Measurements from ENCODE around the gene CRKL.
A peak's percentile ranks its signal among the peaks of the same experiment; 100 is the strongest.

The CRKL gene, protein sequence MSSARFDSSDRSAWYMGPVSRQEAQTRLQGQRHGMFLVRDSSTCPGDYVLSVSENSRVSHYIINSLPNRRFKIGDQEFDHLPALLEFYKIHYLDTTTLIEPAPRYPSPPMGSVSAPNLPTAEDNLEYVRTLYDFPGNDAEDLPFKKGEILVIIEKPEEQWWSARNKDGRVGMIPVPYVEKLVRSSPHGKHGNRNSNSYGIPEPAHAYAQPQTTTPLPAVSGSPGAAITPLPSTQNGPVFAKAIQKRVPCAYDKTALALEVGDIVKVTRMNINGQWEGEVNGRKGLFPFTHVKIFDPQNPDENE

DNA sequence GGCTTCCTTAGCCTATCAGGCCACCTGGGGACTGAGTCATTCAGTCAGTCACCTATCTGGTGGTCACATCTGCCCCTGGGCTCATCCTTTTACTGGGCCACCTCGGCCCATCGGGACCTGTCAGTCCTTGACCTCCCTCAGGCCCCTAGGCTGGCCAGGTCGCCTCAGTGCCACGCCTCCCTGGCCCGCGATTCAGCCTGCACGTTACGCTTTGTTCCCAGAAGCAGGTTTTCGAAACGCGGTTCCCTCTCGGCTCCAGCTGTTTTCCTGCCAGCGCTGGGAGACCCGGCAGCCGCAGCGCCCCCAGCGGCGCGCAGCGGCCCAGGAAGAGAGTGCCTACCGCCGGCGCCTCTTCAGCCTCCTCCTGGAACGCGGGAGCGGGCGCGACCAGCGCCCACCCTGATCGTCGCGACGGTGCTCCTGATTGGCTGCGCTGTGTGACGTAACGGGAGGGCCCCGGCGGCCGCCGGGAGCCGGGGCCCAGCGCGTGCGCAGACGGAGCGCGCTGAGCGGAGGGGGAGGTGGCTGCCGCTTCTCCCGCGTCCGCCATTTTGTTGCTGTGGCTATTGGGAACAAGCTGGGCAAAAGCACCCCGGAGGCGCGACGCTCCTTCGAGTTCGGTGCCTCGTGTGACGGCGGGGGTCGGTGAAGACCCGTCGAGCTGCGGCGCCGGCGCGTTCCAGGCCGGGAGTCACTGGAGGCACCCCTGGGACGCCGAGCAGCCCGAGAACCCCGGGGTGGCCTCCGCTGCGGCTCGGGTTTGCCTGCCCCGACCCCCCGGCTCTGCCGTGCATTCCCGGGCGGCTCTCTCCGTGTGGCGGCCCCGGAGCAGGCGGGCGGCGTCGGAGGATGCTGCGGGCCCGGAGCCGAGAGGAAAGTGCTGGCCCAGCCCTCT is at the start of gene CRKL:
TSS of gene CRKL (plus strand) at position 492 of the 895 bp plus-strand sequence. CDS start 528 bp downstream, outside the sequence.
- in situ Hi-C loops (cut with HindIII; ENCODE audit: low pct_ligation_motif_present, low sequenced_read_pairs), result no loop called here

DNA sequence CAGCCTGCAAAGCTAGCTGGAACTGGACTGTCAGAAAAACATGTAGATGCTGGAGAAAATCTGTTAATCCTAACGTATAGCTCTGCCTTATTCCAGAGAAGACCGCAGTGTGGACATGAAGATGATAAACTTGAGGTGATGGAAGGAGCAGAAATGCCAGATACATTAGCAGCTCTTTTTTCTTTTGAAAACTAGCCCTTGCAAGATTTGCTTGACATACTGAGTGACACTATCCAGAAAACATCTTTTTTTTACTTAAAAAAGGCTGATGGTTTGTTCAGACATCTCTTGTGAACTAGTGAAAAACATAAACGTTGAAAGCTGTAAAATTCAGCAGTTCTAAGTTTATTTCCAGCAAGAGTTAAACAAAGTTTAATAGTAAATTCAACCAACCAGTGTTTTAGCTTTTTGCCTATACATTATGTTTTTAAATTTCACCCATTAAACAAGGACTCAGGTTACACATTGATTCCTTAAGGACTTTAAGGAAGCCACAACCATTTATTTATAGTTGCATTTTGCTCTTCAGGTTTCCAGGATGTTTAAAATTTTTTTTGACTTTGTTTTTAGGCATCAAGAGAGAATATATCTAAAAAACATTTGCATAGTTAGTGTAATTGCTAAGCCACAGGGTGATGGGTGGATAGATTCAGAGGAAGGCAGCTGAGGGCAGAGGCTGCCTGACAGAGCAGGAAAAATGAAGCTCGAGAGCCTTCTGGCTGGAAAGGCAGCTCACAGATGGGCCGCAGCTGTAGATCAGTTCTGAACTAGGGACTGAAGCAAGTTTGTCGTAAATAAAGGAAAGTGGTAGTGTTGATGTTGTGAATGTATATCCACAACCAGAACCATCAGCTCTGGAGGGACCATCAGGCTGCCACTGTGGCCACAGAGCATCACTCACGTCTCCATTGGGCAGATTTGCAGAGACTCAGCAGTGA is 48.9 kb upstream of the CRKL start:
- no peak for DNase-seq
- TF ChIP-seq, protein P1, sequence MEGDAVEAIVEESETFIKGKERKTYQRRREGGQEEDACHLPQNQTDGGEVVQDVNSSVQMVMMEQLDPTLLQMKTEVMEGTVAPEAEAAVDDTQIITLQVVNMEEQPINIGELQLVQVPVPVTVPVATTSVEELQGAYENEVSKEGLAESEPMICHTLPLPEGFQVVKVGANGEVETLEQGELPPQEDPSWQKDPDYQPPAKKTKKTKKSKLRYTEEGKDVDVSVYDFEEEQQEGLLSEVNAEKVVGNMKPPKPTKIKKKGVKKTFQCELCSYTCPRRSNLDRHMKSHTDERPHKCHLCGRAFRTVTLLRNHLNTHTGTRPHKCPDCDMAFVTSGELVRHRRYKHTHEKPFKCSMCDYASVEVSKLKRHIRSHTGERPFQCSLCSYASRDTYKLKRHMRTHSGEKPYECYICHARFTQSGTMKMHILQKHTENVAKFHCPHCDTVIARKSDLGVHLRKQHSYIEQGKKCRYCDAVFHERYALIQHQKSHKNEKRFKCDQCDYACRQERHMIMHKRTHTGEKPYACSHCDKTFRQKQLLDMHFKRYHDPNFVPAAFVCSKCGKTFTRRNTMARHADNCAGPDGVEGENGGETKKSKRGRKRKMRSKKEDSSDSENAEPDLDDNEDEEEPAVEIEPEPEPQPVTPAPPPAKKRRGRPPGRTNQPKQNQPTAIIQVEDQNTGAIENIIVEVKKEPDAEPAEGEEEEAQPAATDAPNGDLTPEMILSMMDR (IDR thresholded peaks at IDR 0.05; ENCODE audit: low read depth, low read length, missing control alignments), result no peak
- in situ Hi-C loops (cut with HindIII; ENCODE audit: low pct_ligation_motif_present, low sequenced_read_pairs), result no loop called here
- H3K36me3 ChIP-seq (replicated peaks), result peaks cover 17% of the 10 kb centered on the region
- H3K27ac ChIP-seq, result peak overlapping the region; percentile 28
- no peaks in the 10 kb centered on the region for H3K27me3 ChIP-seq (replicated peaks)
- H3K4me3 ChIP-seq (ENCODE audit: low read depth, low read length), result no peak overlapping the region

More for the DNA sequence above, at the start of gene CRKL:
- Histone ChIP-seq H3K27ac (peak within 1 kb of the TSS; percentile 67), H3K36me3 (replicated peaks) (peaks cover 5% of the 10 kb centered on the region), H3K4me3 (ENCODE audit: low read depth, low read length) (peak within 1 kb of the TSS; percentile 93), H3K27me3 (replicated peaks) (no peaks in the 10 kb centered on the region)
- TF ChIP-seq, protein P1 (IDR thresholded peaks at IDR 0.05; ENCODE audit: low read depth, low read length, missing control alignments), result peak; percentile 85
- peak; percentile 94 for DNase-seq

DNA sequence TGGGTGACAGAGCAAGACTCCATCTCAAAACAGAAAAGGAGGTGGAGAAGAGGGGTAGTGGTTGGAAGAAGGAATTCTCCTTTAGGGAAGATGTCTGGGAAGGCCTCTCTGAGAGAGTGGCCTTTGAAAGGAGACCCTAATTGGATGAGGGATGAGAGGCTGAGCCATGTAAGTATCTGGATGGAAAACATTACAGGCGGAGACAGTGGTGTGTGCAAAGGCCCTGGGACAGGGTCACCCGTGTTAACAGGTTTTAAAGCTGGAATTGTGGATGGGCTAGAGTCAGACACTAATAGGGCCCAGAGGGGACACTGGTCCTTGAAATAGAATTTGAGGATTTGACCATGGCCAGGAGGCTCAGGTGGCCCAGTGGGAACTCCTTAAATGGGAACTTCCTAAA is 48.0 kb upstream of the CRKL start:
- Histone ChIP-seq H3K27me3 (replicated peaks) (no peaks in the 10 kb centered on the region), H3K4me3 (ENCODE audit: low read depth, low read length) (no peak overlapping the region), H3K27ac (no peak overlapping the region), H3K36me3 (replicated peaks) (peaks cover 20% of the 10 kb centered on the region)
- DNase-seq, result no peak
- TF ChIP-seq, protein P1 (IDR thresholded peaks at IDR 0.05; ENCODE audit: low read depth, low read length, missing control alignments), result no peak
- in situ Hi-C loops (cut with HindIII; ENCODE audit: low pct_ligation_motif_present, low sequenced_read_pairs), result no loop called here

DNA sequence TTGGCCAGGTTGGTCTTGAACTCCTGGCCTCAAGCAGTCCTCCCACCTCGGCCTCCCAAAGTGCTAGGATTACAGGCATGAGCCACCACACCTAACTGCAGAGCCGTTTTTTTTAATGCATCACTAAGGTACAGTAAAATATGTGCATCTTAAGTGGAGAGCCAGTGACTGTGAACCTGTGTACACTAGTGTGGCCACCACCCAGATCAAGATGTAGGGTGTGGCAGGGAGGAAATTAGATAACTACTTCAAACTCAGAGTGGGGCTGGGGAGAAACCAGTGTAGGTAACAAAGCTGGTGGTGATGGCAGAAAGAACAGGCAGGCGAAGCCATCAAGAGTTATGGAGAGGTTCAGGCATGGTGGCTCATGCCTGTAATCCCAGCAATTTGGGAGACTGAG is 44.0 kb upstream of the CRKL start:
- Histone ChIP-seq H3K36me3 (replicated peaks) (peaks cover 26% of the 10 kb centered on the region), H3K27ac (no peak overlapping the region), H3K27me3 (replicated peaks) (no peaks in the 10 kb centered on the region), H3K4me3 (ENCODE audit: low read depth, low read length) (no peak overlapping the region)
- in situ Hi-C loops (cut with HindIII; ENCODE audit: low pct_ligation_motif_present, low sequenced_read_pairs), result no loop called here
- TF ChIP-seq, protein P1 (IDR thresholded peaks at IDR 0.05; ENCODE audit: low read depth, low read length, missing control alignments), result no peak
- no peak for DNase-seq

DNA sequence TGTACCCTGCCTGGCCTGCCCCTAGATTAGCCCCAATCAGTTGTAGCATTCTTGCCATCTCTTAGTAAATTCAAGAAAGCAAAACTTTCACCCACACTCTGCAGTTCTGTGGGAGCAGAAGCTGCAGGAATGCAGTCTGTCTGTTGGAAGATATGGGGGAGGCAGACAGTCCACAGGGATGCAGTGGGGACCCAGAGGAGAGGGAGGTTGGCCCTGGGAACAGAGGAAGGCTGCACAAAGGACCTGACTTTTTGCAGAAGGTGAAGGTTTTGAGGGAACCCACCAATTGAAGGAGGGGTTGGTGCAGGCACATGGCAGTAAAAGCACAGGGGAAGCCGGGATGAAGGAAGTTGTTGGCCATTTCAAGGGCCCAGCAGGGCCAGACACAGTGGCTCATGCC is 41.9 kb upstream of the CRKL start:
- TF ChIP-seq, protein P1 (IDR thresholded peaks at IDR 0.05; ENCODE audit: low read depth, low read length, missing control alignments), result no peak
- Histone ChIP-seq H3K27ac (no peak overlapping the region), H3K4me3 (ENCODE audit: low read depth, low read length) (no peak overlapping the region), H3K27me3 (replicated peaks) (no peaks in the 10 kb centered on the region), H3K36me3 (replicated peaks) (peaks cover 17% of the 10 kb centered on the region)
- DNase-seq, result no peak
- in situ Hi-C loops (cut with HindIII; ENCODE audit: low pct_ligation_motif_present, low sequenced_read_pairs), result no loop called here

Data from brain microvascular endothelial cell (primary cell).